ENCODE measurements around the gene MYO1B. TPM values are rescaled to one million over a fixed set of nuclear protein-coding genes. Genes with fewer than 3 reads are reported as not detected.

MYO1B gene
- total and polyA plus RNA-seq, 12 donors: 8.7 to 32.4 (median 14.4) TPM

DNA sequence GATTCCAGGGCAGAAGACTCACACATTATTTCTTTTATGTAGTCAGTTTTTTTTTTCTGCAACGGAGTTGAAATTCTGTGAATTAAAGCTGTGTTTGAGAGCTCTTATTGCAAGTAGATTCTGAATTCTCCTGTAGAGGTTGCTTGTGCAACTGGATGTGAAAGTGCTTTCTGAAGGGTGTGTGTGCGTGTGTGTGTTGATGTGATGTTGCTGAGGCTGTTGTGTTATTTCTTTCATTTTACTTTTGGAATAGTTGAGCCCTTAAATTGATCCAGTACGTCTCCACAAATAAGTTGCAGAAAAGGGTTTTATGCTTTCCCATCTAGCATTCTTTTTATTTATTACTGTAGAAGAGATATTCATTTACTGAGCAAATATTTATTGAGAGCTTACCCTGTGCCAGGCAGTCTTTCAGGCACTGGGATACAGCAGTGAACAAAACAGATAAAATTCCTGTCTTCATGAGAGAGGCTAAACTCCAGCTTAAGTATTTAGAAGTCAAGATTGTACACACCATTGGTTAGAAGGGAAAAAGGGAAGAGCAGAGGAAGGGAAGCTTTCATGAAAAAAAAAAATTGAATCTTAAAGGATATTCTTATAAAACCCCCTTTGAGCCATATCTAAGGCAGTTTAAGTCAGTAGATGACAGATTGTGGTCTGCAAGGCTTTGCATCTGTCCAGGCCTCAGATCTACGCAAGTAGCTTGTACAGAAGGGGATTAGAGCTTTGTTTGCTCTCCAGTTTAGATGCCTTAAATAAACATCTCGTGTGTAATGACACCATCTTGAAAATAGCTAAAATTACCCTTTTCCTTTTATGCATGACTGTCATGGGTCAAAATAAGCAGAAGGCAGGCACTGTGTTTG is 58.2 kb downstream of the MYO1B start:
- peak overlapping the region in 6 of 10 donors; percentile 2 to 81 (median 75) for H3K27ac ChIP-seq
- no peak for ATAC-seq
- H3K9me3 ChIP-seq: no peaks in the 10 kb centered on the region
- WGBS, 2 donors: 68 to 71% methylated on average over 5 of the region's 5 CpGs
- intact Hi-C loops (cut with DNase I): loop anchor here in 2 of 10 donors (5.0 kb wide), 1 partner anchor 56 kb away; the partner anchor contains the start of gene MYO1B (in 2 of the 2)
- H3K27me3 ChIP-seq: no peaks in the 10 kb centered on the region
- DNase-seq: no peak
- H3K4me1 ChIP-seq: peaks cover 0 to 58% (median 27%) of the 10 kb centered on the region in 9 donors
- TF ChIP-seq, protein P1, sequence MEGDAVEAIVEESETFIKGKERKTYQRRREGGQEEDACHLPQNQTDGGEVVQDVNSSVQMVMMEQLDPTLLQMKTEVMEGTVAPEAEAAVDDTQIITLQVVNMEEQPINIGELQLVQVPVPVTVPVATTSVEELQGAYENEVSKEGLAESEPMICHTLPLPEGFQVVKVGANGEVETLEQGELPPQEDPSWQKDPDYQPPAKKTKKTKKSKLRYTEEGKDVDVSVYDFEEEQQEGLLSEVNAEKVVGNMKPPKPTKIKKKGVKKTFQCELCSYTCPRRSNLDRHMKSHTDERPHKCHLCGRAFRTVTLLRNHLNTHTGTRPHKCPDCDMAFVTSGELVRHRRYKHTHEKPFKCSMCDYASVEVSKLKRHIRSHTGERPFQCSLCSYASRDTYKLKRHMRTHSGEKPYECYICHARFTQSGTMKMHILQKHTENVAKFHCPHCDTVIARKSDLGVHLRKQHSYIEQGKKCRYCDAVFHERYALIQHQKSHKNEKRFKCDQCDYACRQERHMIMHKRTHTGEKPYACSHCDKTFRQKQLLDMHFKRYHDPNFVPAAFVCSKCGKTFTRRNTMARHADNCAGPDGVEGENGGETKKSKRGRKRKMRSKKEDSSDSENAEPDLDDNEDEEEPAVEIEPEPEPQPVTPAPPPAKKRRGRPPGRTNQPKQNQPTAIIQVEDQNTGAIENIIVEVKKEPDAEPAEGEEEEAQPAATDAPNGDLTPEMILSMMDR (IDR thresholded peaks at IDR 0.05): no peak
- no peak overlapping the region for H3K4me3 ChIP-seq
- peaks cover 0 to 5% (median 0%) of the 10 kb centered on the region in 9 donors for H3K36me3 ChIP-seq

GRCh38 chr2:191304939-191305875 is 60.0 kb downstream of the MYO1B start:
- WGBS, 2 donors: 50 to 78% methylated on average over 8 of the region's 8 CpGs
- Histone ChIP-seq H3K27ac (peak overlapping the region; percentile 8 to 81 (median 73)), H3K4me3 (peak overlapping the region in 5 of 10 donors; percentile 2 to 17 (median 6)), H3K27me3 (no peaks in the 10 kb centered on the region), H3K36me3 (peaks cover 0 to 5% (median 0%) of the 10 kb centered on the region in 9 donors), H3K9me3 (no peaks in the 10 kb centered on the region), H3K4me1 (peaks cover 0 to 67% (median 29%) of the 10 kb centered on the region in 9 donors)
- TF ChIP-seq, protein P1 (IDR thresholded peaks at IDR 0.05): no peak
- ATAC-seq (peak; percentile 84 to 93 (median 88)), DNase-seq (peak; percentile 65 to 76)
- intact Hi-C loops (cut with DNase I): loop anchor here in 3 of 10 donors (5.0 kb wide), 1 partner anchor 58 kb away; the partner anchor contains the start of gene MYO1B (in 3 of the 3)

DNA sequence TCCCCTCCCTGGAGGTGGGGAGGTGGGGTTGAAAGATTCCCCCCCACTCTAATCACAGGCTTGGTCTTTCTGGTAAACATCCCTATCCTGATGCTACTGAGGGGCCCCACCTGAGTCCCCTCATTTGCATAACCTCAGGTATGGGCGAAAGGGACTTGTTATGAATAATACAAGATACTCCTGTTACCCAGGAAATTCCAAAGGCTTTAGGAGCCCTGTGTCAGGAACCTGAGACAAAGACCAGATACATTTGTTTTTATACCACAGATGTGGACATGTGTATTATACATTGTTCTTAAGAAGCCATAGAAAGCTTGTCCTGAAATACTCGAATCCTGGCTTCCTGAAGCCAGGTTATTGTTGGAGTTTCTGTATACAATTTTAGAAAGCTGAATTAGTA is 62.8 kb downstream of the MYO1B start:
- 70 to 88% methylated on average over 2 of the region's 2 CpGs for WGBS, 2 donors
- no peak for ATAC-seq
- TF ChIP-seq, protein P1 (IDR thresholded peaks at IDR 0.05): no peak
- intact Hi-C loops (cut with DNase I): loop anchor here in 1 of 10 donors (5.0 kb wide), 1 partner anchor 61 kb away; the partner anchor contains the start of gene MYO1B
- H3K36me3 ChIP-seq: no peaks in the 10 kb centered on the region
- no peak overlapping the region for H3K4me3 ChIP-seq
- H3K27me3 ChIP-seq: no peaks in the 10 kb centered on the region
- H3K9me3 ChIP-seq: no peaks in the 10 kb centered on the region
- peaks cover 0 to 62% (median 33%) of the 10 kb centered on the region in 9 donors for H3K4me1 ChIP-seq
- H3K27ac ChIP-seq: peak overlapping the region in 1 of 10 donors; percentile 0
- DNase-seq: no peak

GRCh38 chr2:191311156-191311555 is 66.0 kb downstream of the MYO1B start:
- DNase-seq (no peak), ATAC-seq (no peak)
- H3K9me3 ChIP-seq: no peaks in the 10 kb centered on the region
- TF ChIP-seq, protein P1 (IDR thresholded peaks at IDR 0.05): no peak
- H3K4me3 ChIP-seq: no peak overlapping the region
- peaks cover 0 to 31% (median 9%) of the 10 kb centered on the region in 9 donors for H3K4me1 ChIP-seq
- intact Hi-C loops (cut with DNase I): no loop called here
- 93 to 97% methylated on average over 4 of the region's 4 CpGs for WGBS, 2 donors
- H3K27me3 ChIP-seq: no peaks in the 10 kb centered on the region
- H3K36me3 ChIP-seq: no peaks in the 10 kb centered on the region
- H3K27ac ChIP-seq: no peak overlapping the region
